ENCODE data around the gene TPRG1L. TPM values are rescaled to one million over a fixed set of nuclear protein-coding genes. Genes with fewer than 3 reads are reported as not detected.

TPRG1L gene
- total and polyA plus RNA-seq, 2 experiments from 2014 or later, result 6.2 to 20.3 TPM

GRCh38 chr1:3636531-3636930, 11.7 kb downstream of the TPRG1L start:
- Mint-ChIP-seq H3K27ac (no peak overlapping the region), H3K27me3 (ENCODE audit: insufficient read depth, low read depth, poor library complexity) (peaks cover 3% of the 10 kb centered on the region), H3K9me3 (no peaks in the 10 kb centered on the region), H3K4me3 (no peak overlapping the region), H3K36me3 (ENCODE audit: low read depth) (peaks cover 35% of the 10 kb centered on the region), H3K4me1 (peaks cover 3% of the 10 kb centered on the region; the same call in 2 of the 3 replicates)
- no peak overlapping the region for H3K27ac ChIP-seq (ENCODE audit: low read depth)
- no peak overlapping the region for H3K4me2 ChIP-seq
- H4K20me1 ChIP-seq (replicated peaks; ENCODE audit: insufficient read depth), result peaks cover 3% of the 10 kb centered on the region; the same call in 1 of the 2 replicates
- H3K9me2 ChIP-seq (ENCODE audit: insufficient read depth), result no peaks in the 10 kb centered on the region
- H3K79me2 ChIP-seq (replicated peaks; ENCODE audit: insufficient read depth), result peaks cover under 1% of the 10 kb centered on the region; the same call in 1 of the 2 replicates
- TF ChIP-seq JUNB (IDR thresholded peaks at IDR 0.05; ENCODE audit: unreplicated experiment), result no peak
- no peak for TF ChIP-seq EZH2 (IDR thresholded peaks at IDR 0.05; ENCODE audit: low read depth, unreplicated experiment)
- no peak for TF ChIP-seq ZNF462 (CRISPR knock-in tag; IDR thresholded peaks at IDR 0.05)
- no peak for TF ChIP-seq CREB1 (CRISPR knock-in tag; IDR thresholded peaks at IDR 0.05; ENCODE audit: low read depth)
- TF ChIP-seq NANOG (IDR thresholded peaks at IDR 0.05; ENCODE audit: borderline replicate concordance), result no peak
- TF ChIP-seq STAT1 (IDR thresholded peaks at IDR 0.05; ENCODE audit: unreplicated experiment), result no peak
- TF ChIP-seq CTCF (conservative IDR thresholded peaks at IDR 0.05; ENCODE audit: low read depth in 2 of 2), result no peak
- no peak for TF ChIP-seq ZNF331 (CRISPR knock-in tag; IDR thresholded peaks at IDR 0.05; ENCODE audit: low read depth)
- TF ChIP-seq ZNF114 (CRISPR knock-in tag; IDR thresholded peaks at IDR 0.05), result no peak
- TF ChIP-seq EZH2phosphoT487 (IDR thresholded peaks at IDR 0.05; ENCODE audit: unreplicated experiment), result no peak
- TF ChIP-seq REST (IDR thresholded peaks at IDR 0.05; ENCODE audit: unreplicated experiment), result no peak
- no peak for TF ChIP-seq ETS1 (IDR thresholded peaks at IDR 0.05)
- TF ChIP-seq POLR2AphosphoS5 (IDR thresholded peaks at IDR 0.05; ENCODE audit: low read depth), result no peak
- no peaks in the 10 kb centered on the region for H3K4me1 ChIP-seq (ENCODE audit: insufficient read depth)
- peaks cover 13% of the 10 kb centered on the region; the same call in 1 of the 2 replicates for H3K36me3 ChIP-seq (ENCODE audit: insufficient read depth)
- ATAC-seq, result no peak
- H3F3A ChIP-seq (replicated peaks; ENCODE audit: low read depth), result no peaks in the 10 kb centered on the region; the same call in 1 of the 2 replicates
- H2AFZ ChIP-seq, result no peak overlapping the region
- H3K4me3 ChIP-seq, result no peak overlapping the region
- no peak for DNase-seq (ENCODE audit: low spot score)
- H3K27me3 ChIP-seq (ENCODE audit: insufficient read depth), result no peaks in the 10 kb centered on the region
